Kasumi-1 (cell line): Measurements from ENCODE around the gene CNOT11.
A peak's percentile ranks its signal among the peaks of the same experiment; 100 is the strongest.
"Not testable (repeated sequence)": the region's sequence is repeated elsewhere in the genome, so short reads cannot be mapped to it uniquely, and the experiment has no call there.

Experiments
- DNase-seq, 2 experiments: peaks; one replicate each; lab custom pipeline; 2025; lab: John Stamatoyannopoulos, UW

CNOT11 gene

GRCh38 chr2:101245468-101245867 is 7.2 kb upstream of the CNOT11 start:
- DNase-seq: not testable (repeated sequence)

GRCh38 chr2:101248756-101249155 is 3.9 kb upstream of the CNOT11 start:
- DNase-seq: not testable (repeated sequence)

GRCh38 chr2:101249826-101250225 is 2.9 kb upstream of the CNOT11 start:
- DNase-seq: peak in 1 of 2 experiments; percentile 13

GRCh38 chr2:101251246-101251781 is 1.4 kb upstream of the CNOT11 start:
- DNase-seq: not testable (repeated sequence)

- peak; percentile 45 to 89 for DNase-seq
These were observed 760 bp upstream of the CNOT11 start for GRCh38 chr2:101251844-101252407.

- peak; percentile 25 for DNase-seq
These were observed 472 bp downstream of the CNOT11 start for GRCh38 chr2:101253013-101253702.

- peak in 1 of 2 experiments; percentile 26 for DNase-seq
These were observed 1.2 kb downstream of the CNOT11 start for GRCh38 chr2:101253703-101254450.

GRCh38 chr2:101255501-101255900 is 2.8 kb downstream of the CNOT11 start:
- no peak for DNase-seq

GRCh38 chr2:101256316-101256715 is 3.6 kb downstream of the CNOT11 start:
- no peak for DNase-seq

GRCh38 chr2:101258804-101259203 is 6.1 kb downstream of the CNOT11 start:
- no peak for DNase-seq

- no peak for DNase-seq
These were observed 9.5 kb downstream of the CNOT11 start for GRCh38 chr2:101262142-101262541.

GRCh38 chr2:101263377-101263800 is 10.7 kb downstream of the CNOT11 start:
- DNase-seq: no peak

- no peak for DNase-seq
These were observed 11.8 kb downstream of the CNOT11 start for GRCh38 chr2:101264360-101264939.

GRCh38 chr2:101265893-101266499 is 13.3 kb downstream of the CNOT11 start:
- DNase-seq: no peak

- peak in 1 of 2 experiments; percentile 5 for DNase-seq
These were observed 15.3 kb downstream of the CNOT11 start for GRCh38 chr2:101267671-101268656.

- DNase-seq: no peak
These were observed 18.1 kb downstream of the CNOT11 start for GRCh38 chr2:101270700-101271259.

GRCh38 chr2:101272045-101272784 is 19.5 kb downstream of the CNOT11 start:
- no peak for DNase-seq

- DNase-seq: no peak
These were observed 20.4 kb downstream of the CNOT11 start for GRCh38 chr2:101273056-101273455.

GRCh38 chr2:101274142-101274541 is 21.5 kb downstream of the CNOT11 start:
- no peak for DNase-seq

GRCh38 chr2:101277111-101277510 is 24.4 kb downstream of the CNOT11 start:
- no peak for DNase-seq
